K562 (cell line): ENCODE measurements around the gene PACSIN2. TPM values are rescaled to one million over a fixed set of nuclear protein-coding genes. Genes with fewer than 3 reads are reported as not detected.

Experiments used
- ATAC-seq: fragments of 200-7000 bp; cut with Tn5 transposase; 3 replicates; pipeline ENCODE4 v1.9.1; 2020; ENCODE audit warnings: moderate library complexity
- BruUV-seq: library from RNA; stranded (reverse); fragments of 400-500 nt; replicated peaks from 2 replicates; lab custom pipeline; 2021; lab: Mats Ljungman, UMichigan
- CTCF ChIA-PET: fragments of 300-600 bp; formaldehyde crosslinking; extraction: SDS; loops from one replicate; lab custom pipeline; 2021; ENCODE audit warnings: low intra/inter-chr PET ratio; lab: Yijun Ruan, JAX
- POLR2A ChIA-PET: fragments of 300-600, 350-650 bp; sonication (Branson Sonifier 250); formaldehyde crosslinking; extraction: SDS; loops from one replicate; lab custom pipeline; 2021; ENCODE audit warnings: antibody characterized with exemption, inconsistent platforms; lab: Yijun Ruan, JAX
- DNase-seq, 4 experiments: peaks; one replicate each; pipeline versions ENCODE4 v3.0.0 to v3.0.0-alpha.2; 2011 to 2018; ENCODE audit warnings: low spot score in 3 of 4, mixed read lengths in 3 of 4; ENCODE audit errors: extremely low read depth in 1 of 4
- FAIRE-seq: peaks from 2 replicates; lab custom pipeline; 2011; peaks lifted over from hg19 to GRCh38; lab: Jason Lieb, UNC
- H2AFZ ChIP-seq: 2 replicates; pipeline ENCODE4 v1.6.0; 2011; ENCODE audit warnings: low read depth, low read length, control low read depth, inconsistent platforms
- H3K27ac ChIP-seq: fragments of 200-600 bp; 3 replicates; pipeline ENCODE4 v1.8.0; 2011; ENCODE audit warnings: low read depth, mild to moderate bottlenecking, control low read depth, inconsistent platforms, low read length, moderate library complexity, mixed read lengths; ENCODE audit errors: extremely low read depth
- H3K27me3 ChIP-seq, 2 experiments: fragments of 300-600 bp in 1 of 2; 2 replicates in 1 of 2; 3 replicates in 1 of 2; pipeline versions ENCODE4 v1.6.0 to v1.8.0; 2011; ENCODE audit warnings: inconsistent platforms in 2 of 2, low read length in 2 of 2, mild to moderate bottlenecking in 1 of 2, mixed read lengths in 1 of 2, moderate library complexity in 1 of 2; ENCODE audit not compliant: control insufficient read depth in 2 of 2, insufficient read depth in 2 of 2
- H3K36me3 ChIP-seq: fragments of 300-600 bp; 3 replicates; pipeline ENCODE4 v1.8.0; 2011; ENCODE audit warnings: mild to moderate bottlenecking, low read length, inconsistent platforms; ENCODE audit not compliant: control insufficient read depth, insufficient read depth
- H3K4me1 ChIP-seq, 2 experiments: fragments of 200-600 bp in 1 of 2; replicated peaks in 1 of 2; 2 replicates in 1 of 2; 3 replicates in 1 of 2; pipeline versions ENCODE4 v1.5.1 to v1.8.0; 2011; ENCODE audit warnings: inconsistent platforms in 2 of 2, low read length in 2 of 2, mild to moderate bottlenecking in 1 of 2, mixed read lengths in 1 of 2, moderate library complexity in 1 of 2; ENCODE audit not compliant: control insufficient read depth in 2 of 2, insufficient read depth in 2 of 2
- H3K4me2 ChIP-seq: 2 replicates; pipeline ENCODE4 v1.6.1; 2011; ENCODE audit warnings: low read length, control low read depth, inconsistent platforms, mixed read lengths; ENCODE audit not compliant: insufficient read depth
- H3K4me3 ChIP-seq: fragments of 200-600 bp; sonication (generic), shearing (Covaris generic); 2 replicates; pipeline ENCODE4 v1.5.1; 2016; ENCODE audit warnings: control low read depth, inconsistent platforms
- H3K79me2 ChIP-seq: fragments of 200-600 bp; 3 replicates; pipeline ENCODE4 v1.8.0; 2011; ENCODE audit warnings: low read length, inconsistent platforms; ENCODE audit not compliant: control insufficient read depth, insufficient read depth
- H3K9ac ChIP-seq, 2 experiments: 2 replicates each; pipeline versions ENCODE4 v1.6.0 to v1.6.1; 2011; ENCODE audit warnings: low read depth in 2 of 2, low read length in 2 of 2, control low read depth in 1 of 2, inconsistent platforms in 1 of 2, mild to moderate bottlenecking in 1 of 2, mixed read lengths in 1 of 2; ENCODE audit not compliant: insufficient read depth in 1 of 2
- H3K9me1 ChIP-seq: one replicate; pipeline ENCODE4 v1.6.0; 2011; ENCODE audit warnings: inconsistent platforms, mild to moderate bottlenecking, low read length, moderate library complexity; ENCODE audit not compliant: control insufficient read depth, insufficient read depth
- H3K9me3 ChIP-seq: replicated peaks from 2 replicates; pipeline ENCODE4 v1.5.1; 2011; ENCODE audit warnings: low read depth, low read length, inconsistent platforms; ENCODE audit not compliant: control insufficient read depth, insufficient read depth
- H4K20me1 ChIP-seq: replicated peaks from 2 replicates; pipeline ENCODE4 v1.6.1; 2011; ENCODE audit warnings: low read length, inconsistent platforms, mixed read lengths; ENCODE audit not compliant: control insufficient read depth, insufficient read depth
- CBX2 ChIP-seq: fragments of 200-600 bp; sonication (generic); IDR thresholded peaks from one replicate; pipeline ENCODE4 v1.6.1; 2012; ENCODE audit warnings: mild to moderate bottlenecking, low read length, inconsistent platforms; ENCODE audit not compliant: insufficient read depth, poor library complexity, severe bottlenecking
- EGR1 ChIP-seq: fragments of 450-650 bp; conservative IDR thresholded peaks from 2 replicates; pipeline ENCODE4 v1.6.1; 2017; ENCODE audit warnings: mild to moderate bottlenecking
- HSF4 ChIP-seq: fragments of 250-450 bp; sonication (Bioruptor Pico); IDR thresholded peaks from 2 replicates; pipeline ENCODE4 v2.1.2; 2022; ENCODE audit warnings: mild to moderate bottlenecking, moderate library complexity, borderline replicate concordance
- POLR2G ChIP-seq: fragments of 200-400 bp; formaldehyde crosslinking; IDR thresholded peaks from 2 replicates; pipeline ENCODE4 v1.6.1; 2017; ENCODE audit warnings: low read depth, mild to moderate bottlenecking, antibody characterized with exemption, low read length, moderate library complexity
- RBM25 ChIP-seq: fragments of 200-400 bp; formaldehyde crosslinking; IDR thresholded peaks from 2 replicates; pipeline ENCODE4 v1.6.1; 2018; ENCODE audit warnings: low read length, low read depth, moderate library complexity; ENCODE audit not compliant: severe bottlenecking
- SP2 ChIP-seq: IDR thresholded peaks from 2 replicates; pipeline ENCODE4 v1.6.1; 2011; ENCODE audit warnings: mild to moderate bottlenecking, low read depth, low read length, moderate library complexity; ENCODE audit not compliant: poor library complexity, severe bottlenecking; ENCODE audit errors: extremely low read depth
- ZNF282 ChIP-seq: sonication (generic); formaldehyde crosslinking; IDR thresholded peaks from 2 replicates; pipeline ENCODE4 v1.8.1; 2023; ENCODE audit warnings: missing genetic modification reagents
- WGBS: fragments of 100-300 bp; shearing (Covaris generic); methylation state at CpG from one replicate; pipeline ENCODE4 v1.1.6; 2016; ENCODE audit warnings: low coverage, mixed read lengths; ENCODE audit not compliant: insufficient coverage; ENCODE audit errors: missing lambda C conversion rate; 5-methylcytosine and 5-hydroxymethylcytosine counted together
- in situ Hi-C: fragments of 300-500 bp; cut with MboI; formaldehyde crosslinking; loops from 4 replicates; pipeline ENCODE4 v1.15.0; 2018; ENCODE audit warnings: inconsistent platforms, mixed read lengths
- intact Hi-C: fragments of 100-400 bp; cut with micrococcal nuclease; formaldehyde crosslinking; loops from 2 replicates; pipeline ENCODE4 v1.14.2; 2022
- polyA plus RNA-seq, 8 experiments: library from polyadenylated mRNA; depleted of rRNA in 4 of 8; stranded (reverse) in 5 of 8; unstranded in 3 of 8; fragments of >200 nt; fragmentation: Nextera tagmentation in 2 of 8; fragmentation: Illumina TruSeq in 1 of 8; extraction: Ambion mirVana in 2 of 8; extraction: Trizol in 1 of 8; gene quantifications; 2 replicates each; pipeline versions ENCODE4 v1.2.1 to v1.2.3, GENCODE V29; 2011 to 2014; ENCODE audit warnings: inconsistent platforms in 1 of 8, missing spikeins in 1 of 8
- total RNA-seq, 7 experiments: library from RNA; depleted of rRNA in 6 of 7; stranded (reverse); fragments of >200 nt in 6 of 7; fragmentation: Illumina TruSeq in 2 of 7; extraction: Trizol in 2 of 7; gene quantifications; 2 replicates each; pipeline versions ENCODE4 v1.2.1 to v1.2.3, GENCODE V29; 2011 to 2021; ENCODE audit warnings: low replicate concordance in 1 of 7

PACSIN2 gene
- total and polyA plus RNA-seq, 9 of the 15 experiments (the other 6 are each of a cell fraction or from before 2014, with no cell fraction given) = 0.45 to 45.1 (median 23.9) TPM

DNA sequence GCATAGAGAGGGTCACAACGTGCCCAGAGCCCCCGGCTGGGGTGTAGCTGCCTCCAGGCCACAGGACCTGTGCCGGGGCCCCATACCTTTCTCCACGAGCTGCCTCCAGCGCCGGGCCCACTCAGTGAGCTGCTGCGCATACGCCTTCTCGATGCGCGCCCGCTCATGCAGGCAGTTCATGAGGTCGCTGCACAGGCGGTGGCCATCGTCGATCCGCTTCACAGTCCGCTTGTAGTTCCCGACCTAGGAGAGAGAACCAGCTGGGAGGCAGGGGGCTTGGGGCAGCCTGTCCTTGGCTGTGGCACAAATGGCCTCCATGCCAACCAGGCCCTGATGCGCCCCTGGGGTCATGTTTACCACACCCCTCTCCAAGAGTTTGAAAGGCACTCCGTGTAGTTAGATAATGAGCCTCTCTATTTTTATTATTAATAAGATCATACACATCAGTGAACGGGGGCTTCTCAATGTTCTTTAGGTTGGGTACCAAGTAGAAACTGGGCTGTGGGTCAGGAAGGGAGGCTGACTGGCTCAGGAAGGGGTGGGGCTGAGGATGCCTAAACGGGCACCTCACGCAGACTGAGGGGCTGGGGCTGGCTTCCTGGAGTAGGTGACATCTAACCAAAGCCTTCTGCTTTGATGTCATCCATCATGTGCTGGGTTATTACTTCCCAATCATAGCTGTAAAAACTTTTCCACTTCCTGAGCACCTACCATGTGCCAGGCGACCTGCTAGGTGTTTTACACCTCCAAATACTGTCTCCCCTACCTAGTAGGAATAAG lies 121.4 kb downstream of the PACSIN2 start (continued):
- TF ChIP-seq POLR2G (0 out of 2 replicates have a peak, but pooled peaks have one; percentile 31), EGR1 (no peak), HSF4 (CRISPR knock-in tag) (no peak), RBM25 (peak; percentile 12)

DNA sequence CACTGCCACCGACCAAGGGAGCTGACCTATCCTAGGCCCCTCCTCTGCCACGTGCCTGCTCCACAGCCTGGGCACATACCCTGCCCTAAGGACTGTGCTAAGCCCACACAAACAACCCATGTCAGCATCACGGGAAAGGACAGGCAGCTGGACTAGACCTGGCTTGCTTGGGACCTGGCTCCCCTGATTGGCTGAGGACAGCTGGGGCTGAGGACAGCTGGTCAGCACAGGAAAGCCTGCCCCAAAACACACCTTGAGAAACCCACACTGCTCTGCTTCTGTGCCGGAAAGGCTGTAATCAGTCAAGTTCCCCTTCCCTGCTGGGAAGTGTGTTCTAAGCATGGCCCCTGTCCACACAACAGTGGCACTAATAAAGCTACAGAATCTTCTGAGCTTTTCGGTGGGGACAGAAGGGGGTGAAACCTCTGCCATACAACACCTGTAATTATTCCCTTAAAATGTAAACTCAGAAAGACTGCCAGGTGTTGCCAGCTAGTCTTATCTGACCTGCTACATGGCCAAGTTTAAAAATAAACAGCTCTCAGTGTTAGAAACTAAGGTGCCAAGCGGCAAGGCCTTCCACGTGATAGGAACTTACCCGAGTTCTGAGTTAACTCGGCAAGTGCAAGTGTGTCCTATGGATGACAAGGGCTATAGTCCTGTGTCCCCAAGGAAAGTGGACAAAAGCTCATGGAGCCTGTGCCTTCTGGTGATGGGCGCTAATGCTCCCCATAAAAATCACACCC lies 122.2 kb downstream of the PACSIN2 start:
- Histone ChIP-seq H3K9ac (no peak overlapping the region), H3K79me2 (no peaks in the 10 kb centered on the region), H3K9me3 (no peaks in the 10 kb centered on the region), H3K27ac (no peak overlapping the region), H3K9me1 (no peaks in the 10 kb centered on the region), H3K4me2 (no peak overlapping the region), H3K4me1 (no peaks in the 10 kb centered on the region), H2AFZ (no peak overlapping the region), H3K36me3 (peaks cover 21% of the 10 kb centered on the region; the same call in 2 of the 3 replicates), H3K27me3 (no peaks in the 10 kb centered on the region), H3K4me3 (no peak overlapping the region), H4K20me1 (peaks cover 5% of the 10 kb centered on the region; the same call in 1 of the 2 replicates)
- in situ Hi-C loops = no loop called here
- FAIRE-seq (no peak), ATAC-seq (no peak), DNase-seq (no peak)
- intact Hi-C loops = no loop called here
- no TSS peak for BruUV-seq
- ChIA-PET POLR2A (interaction anchor here (0.5 to 1.6 kb wide), 3 partner anchors 11 to 253 kb away, joined by 3 to 4 read pairs (median 4); no protein-coding TSS in a partner anchor), CTCF (no interaction called here)
- TF ChIP-seq ZNF282 (CRISPR knock-in tag) (no peak), SP2 (no peak), CBX2 (no peak)
- WGBS = 88% methylated on average over 10 of the region's 10 CpGs
